NB4 (cell line): ENCODE data around the gene NUFIP2.

Experiments
- DNase-seq: peaks from one replicate; pipeline ENCODE4 v3.0.0; 2010; ENCODE audit warnings: low read depth
- H3K4me3 ChIP-seq: one replicate; pipeline ENCODE4 v1.5.1; 2011; ENCODE audit warnings: mild to moderate bottlenecking, low read depth, low read length, moderate library complexity
- CTCF ChIP-seq: IDR thresholded peaks from one replicate; pipeline ENCODE4 v1.5.1; 2012; ENCODE audit warnings: low read depth, low read length
- MAX ChIP-seq: IDR thresholded peaks from 2 replicates; pipeline ENCODE4 v1.6.1; 2011; ENCODE audit warnings: low read depth, low read length
- MYC ChIP-seq: IDR thresholded peaks from 2 replicates; pipeline ENCODE4 v1.6.1; 2011; ENCODE audit warnings: low read depth, low read length
- POLR2A ChIP-seq: IDR thresholded peaks from 2 replicates; pipeline ENCODE4 v1.6.1; 2011; ENCODE audit warnings: mild to moderate bottlenecking; ENCODE audit not compliant: insufficient read length; ENCODE audit errors: extremely low read depth

The NUFIP2 gene

GRCh38 chr17:29219378-29220047 is 74.4 kb downstream of the NUFIP2 start:
- TF ChIP-seq CTCF (peak; percentile 95), MAX (no peak)
- no peak overlapping the region for H3K4me3 ChIP-seq
- peak; percentile 83 for DNase-seq

DNA sequence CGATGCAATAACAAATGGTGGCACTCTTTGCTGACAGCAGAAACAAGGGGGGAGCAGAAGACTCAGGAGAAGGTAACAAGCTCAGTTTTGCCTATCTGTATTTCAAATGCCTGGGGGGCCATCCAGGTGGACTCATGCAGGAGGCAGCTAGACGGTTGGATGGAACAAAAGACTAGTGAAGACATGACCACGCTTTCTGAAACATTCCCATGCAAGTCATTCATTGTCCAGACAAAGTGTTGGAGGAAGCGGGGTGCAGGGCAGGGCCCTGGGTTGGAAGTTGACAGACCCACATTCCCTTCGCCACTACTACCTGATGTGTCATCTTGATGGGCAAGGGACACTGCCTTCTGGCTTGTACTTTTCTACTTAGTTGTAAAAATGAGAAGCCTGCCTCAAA is 77.1 kb downstream of the NUFIP2 start:
- TF ChIP-seq POLR2A, result no peak
- TF ChIP-seq MYC, result no peak
- DNase-seq, result no peak
- no peak overlapping the region for H3K4me3 ChIP-seq

- TF ChIP-seq CTCF, result no peak
- no peak for TF ChIP-seq POLR2A
- TF ChIP-seq MYC, result no peak
- TF ChIP-seq MAX, result no peak
- no peak overlapping the region for H3K4me3 ChIP-seq
- no peak for DNase-seq
Measured at GRCh38 chr17:29216181-29216580, 77.8 kb downstream of the NUFIP2 start.

DNA sequence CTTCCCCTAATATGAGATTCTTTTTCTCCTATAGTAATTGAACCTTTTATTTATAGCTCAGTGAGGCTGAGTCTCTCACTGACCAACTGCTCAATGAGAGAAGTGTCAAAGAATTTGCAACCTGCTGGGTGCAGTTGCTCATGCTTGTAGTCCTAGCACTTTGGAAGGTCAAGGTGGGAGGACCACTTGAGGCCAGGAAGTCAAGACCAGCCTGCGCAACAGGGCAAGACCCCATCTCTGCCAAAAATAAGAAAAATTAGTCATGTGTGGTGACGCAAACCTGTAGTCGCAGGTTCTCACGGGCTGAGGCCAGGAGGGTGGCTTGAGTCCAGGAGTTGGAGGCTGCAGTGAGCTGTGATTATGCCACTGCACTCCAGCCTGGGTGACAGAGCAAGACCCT is 78.2 kb downstream of the NUFIP2 start:
- DNase-seq, result peak; percentile 58
- no peak overlapping the region for H3K4me3 ChIP-seq
- no peak for TF ChIP-seq POLR2A

DNA sequence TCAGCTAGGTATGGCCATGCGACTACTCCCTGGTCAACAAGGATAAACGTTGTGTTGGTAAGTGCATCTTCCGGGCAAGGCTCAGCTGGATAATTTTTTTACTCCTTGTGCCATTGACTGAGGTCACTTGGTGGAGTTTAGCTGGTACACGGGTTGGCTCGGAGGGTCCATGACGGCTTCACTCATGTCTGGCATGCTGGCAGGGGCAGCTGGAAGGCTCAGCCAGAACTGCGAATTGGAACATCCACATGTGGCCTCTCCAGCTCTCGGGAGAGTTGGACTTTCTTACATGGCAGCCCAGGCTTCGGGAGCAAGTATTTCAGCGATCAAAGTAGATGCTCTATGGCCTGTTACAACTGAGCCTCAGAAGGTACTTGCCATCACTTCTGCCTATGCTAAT is 78.8 kb downstream of the NUFIP2 start:
- no peak for DNase-seq
- TF ChIP-seq POLR2A (no peak), MAX (no peak), CTCF (no peak), MYC (no peak)
- H3K4me3 ChIP-seq, result no peak overlapping the region

- no peak overlapping the region for H3K4me3 ChIP-seq
- peak; percentile 35 for DNase-seq
- no peak for TF ChIP-seq CTCF
- TF ChIP-seq MYC, result no peak
Measured at GRCh38 chr17:29214215-29215146, 79.5 kb downstream of the NUFIP2 start.

DNA sequence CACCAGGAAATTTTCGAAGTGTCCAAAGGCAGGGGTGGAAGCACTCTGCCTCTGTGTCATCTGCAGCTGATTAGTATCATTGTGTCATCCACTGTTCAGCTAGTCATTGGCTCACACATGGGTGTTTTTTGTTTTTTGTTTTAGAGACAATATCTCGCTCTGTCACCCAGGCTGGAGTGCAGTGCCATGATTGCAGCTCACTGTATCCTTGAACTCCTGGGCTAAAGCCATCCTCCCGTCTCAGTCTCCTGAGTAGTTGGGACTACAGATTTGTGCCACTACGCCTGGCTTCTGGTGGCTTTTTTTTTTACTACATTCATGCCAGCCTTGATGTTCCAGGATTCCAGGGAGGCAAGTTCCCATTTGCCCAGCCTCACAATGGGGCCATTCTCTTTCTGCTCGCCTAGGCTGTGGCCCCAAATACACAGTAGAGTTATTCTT is 81.2 kb downstream of the NUFIP2 start:
- H3K4me3 ChIP-seq, result no peak overlapping the region
- no peak for TF ChIP-seq POLR2A
- TF ChIP-seq CTCF, result no peak
- no peak for TF ChIP-seq MAX
- no peak for TF ChIP-seq MYC
- no peak for DNase-seq
